ENCODE results near the gene RARA.

The RARA gene

GRCh38 chr17:40287494-40288369 lies 21.2 kb upstream of the RARA start, which contains the start of gene CDC6 (continued):
- TF ChIP-seq OVOL3 (tag by site-specific recombination; IDR thresholded peaks at IDR 0.05) = 0 out of 2 replicates have a peak, but pooled peaks have one; percentile 46
- no peak; the same call in 1 of the 2 replicates for TF ChIP-seq ZNF548 (tag by site-specific recombination; IDR thresholded peaks at IDR 0.05)
- TF ChIP-seq, protein P1, sequence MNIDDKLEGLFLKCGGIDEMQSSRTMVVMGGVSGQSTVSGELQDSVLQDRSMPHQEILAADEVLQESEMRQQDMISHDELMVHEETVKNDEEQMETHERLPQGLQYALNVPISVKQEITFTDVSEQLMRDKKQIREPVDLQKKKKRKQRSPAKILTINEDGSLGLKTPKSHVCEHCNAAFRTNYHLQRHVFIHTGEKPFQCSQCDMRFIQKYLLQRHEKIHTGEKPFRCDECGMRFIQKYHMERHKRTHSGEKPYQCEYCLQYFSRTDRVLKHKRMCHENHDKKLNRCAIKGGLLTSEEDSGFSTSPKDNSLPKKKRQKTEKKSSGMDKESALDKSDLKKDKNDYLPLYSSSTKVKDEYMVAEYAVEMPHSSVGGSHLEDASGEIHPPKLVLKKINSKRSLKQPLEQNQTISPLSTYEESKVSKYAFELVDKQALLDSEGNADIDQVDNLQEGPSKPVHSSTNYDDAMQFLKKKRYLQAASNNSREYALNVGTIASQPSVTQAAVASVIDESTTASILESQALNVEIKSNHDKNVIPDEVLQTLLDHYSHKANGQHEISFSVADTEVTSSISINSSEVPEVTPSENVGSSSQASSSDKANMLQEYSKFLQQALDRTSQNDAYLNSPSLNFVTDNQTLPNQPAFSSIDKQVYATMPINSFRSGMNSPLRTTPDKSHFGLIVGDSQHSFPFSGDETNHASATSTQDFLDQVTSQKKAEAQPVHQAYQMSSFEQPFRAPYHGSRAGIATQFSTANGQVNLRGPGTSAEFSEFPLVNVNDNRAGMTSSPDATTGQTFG (tag by site-specific recombination; IDR thresholded peaks at IDR 0.05; ENCODE audit: borderline replicate concordance) = 0 out of 2 replicates have a peak, but pooled peaks have one; percentile 72
- TF ChIP-seq ZNF214 (tag by site-specific recombination; IDR thresholded peaks at IDR 0.05; ENCODE audit: borderline replicate concordance) = no peak
- TF ChIP-seq RBAK (tag by site-specific recombination; IDR thresholded peaks at IDR 0.05) = no peak
- TF ChIP-seq BCL11B (tag by site-specific recombination; IDR thresholded peaks at IDR 0.05; ENCODE audit: low read depth) = peak; percentile 52; the same call in 1 of the 2 replicates
- TF ChIP-seq ZBTB10 (tag by site-specific recombination; IDR thresholded peaks at IDR 0.05) = 0 out of 2 replicates have a peak, but pooled peaks have one; percentile 28
- TF ChIP-seq FEZF1 (tag by site-specific recombination; IDR thresholded peaks at IDR 0.05) = peak; percentile 41; the same call in 1 of the 2 replicates
- TF ChIP-seq ZNF560 (tag by site-specific recombination; IDR thresholded peaks at IDR 0.05; ENCODE audit: borderline replicate concordance) = no peak
- TF ChIP-seq, protein P2, sequence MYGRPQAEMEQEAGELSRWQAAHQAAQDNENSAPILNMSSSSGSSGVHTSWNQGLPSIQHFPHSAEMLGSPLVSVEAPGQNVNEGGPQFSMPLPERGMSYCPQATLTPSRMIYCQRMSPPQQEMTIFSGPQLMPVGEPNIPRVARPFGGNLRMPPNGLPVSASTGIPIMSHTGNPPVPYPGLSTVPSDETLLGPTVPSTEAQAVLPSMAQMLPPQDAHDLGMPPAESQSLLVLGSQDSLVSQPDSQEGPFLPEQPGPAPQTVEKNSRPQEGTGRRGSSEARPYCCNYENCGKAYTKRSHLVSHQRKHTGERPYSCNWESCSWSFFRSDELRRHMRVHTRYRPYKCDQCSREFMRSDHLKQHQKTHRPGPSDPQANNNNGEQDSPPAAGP (tag by site-specific recombination; IDR thresholded peaks at IDR 0.05) = peak; percentile 94
- peak; percentile 68; the same call in 1 of the 2 replicates for TF ChIP-seq ZNF394 (tag by site-specific recombination; IDR thresholded peaks at IDR 0.05; ENCODE audit: borderline replicate concordance)
- peak; percentile 62 for TF ChIP-seq ZBTB26 (tag by site-specific recombination; optimal IDR thresholded peaks at IDR 0.05)
- no peak for TF ChIP-seq ZNF596 (tag by site-specific recombination; IDR thresholded peaks at IDR 0.05)
- peak; percentile 59; the same call in 1 of the 2 replicates for TF ChIP-seq ZNF843 (tag by site-specific recombination; IDR thresholded peaks at IDR 0.05)
- 0 out of 2 replicates have a peak, but pooled peaks have one; percentile 26 for TF ChIP-seq ZNF660 (tag by site-specific recombination; IDR thresholded peaks at IDR 0.05)
- no peak for TF ChIP-seq HOXD13 (CRISPR knock-in tag; IDR thresholded peaks at IDR 0.05; ENCODE audit: borderline replicate concordance)
- TF ChIP-seq ZBTB20 (tag by site-specific recombination; IDR thresholded peaks at IDR 0.05) = peak; percentile 50; the same call in 1 of the 2 replicates
- TF ChIP-seq ZNF701 (tag by site-specific recombination; IDR thresholded peaks at IDR 0.05) = no peak
- TF ChIP-seq SCRT1 (tag by site-specific recombination; IDR thresholded peaks at IDR 0.05; ENCODE audit: borderline replicate concordance) = no peak
- TF ChIP-seq REPIN1 (tag by site-specific recombination; IDR thresholded peaks at IDR 0.05; ENCODE audit: low read depth) = peak; percentile 60; the same call in 1 of the 2 replicates
- TF ChIP-seq ZNF658 (tag by site-specific recombination; IDR thresholded peaks at IDR 0.05) = no peak
- TF ChIP-seq ZSCAN5A (tag by site-specific recombination; IDR thresholded peaks at IDR 0.05) = peak; percentile 54; the same call in 1 of the 2 replicates
- no peak for TF ChIP-seq GLI2 (tag by site-specific recombination; IDR thresholded peaks at IDR 0.05; ENCODE audit: borderline replicate concordance, low read depth)
- 0 out of 2 replicates have a peak, but pooled peaks have one; percentile 47 for TF ChIP-seq PRDM4 (tag by site-specific recombination; IDR thresholded peaks at IDR 0.05)
- TF ChIP-seq ZNF623 (tag by site-specific recombination; IDR thresholded peaks at IDR 0.05) = peak; percentile 50
- TF ChIP-seq SP3 (tag by site-specific recombination; IDR thresholded peaks at IDR 0.05) = peak; percentile 91
- no peak for TF ChIP-seq ZNF791 (tag by site-specific recombination; IDR thresholded peaks at IDR 0.05)
